ENCODE data around the gene ZNF536.
"Not testable (repeated sequence)": the region's sequence is repeated elsewhere in the genome, so short reads cannot be mapped to it uniquely, and the experiment has no call there.

ZNF536 gene

DNA sequence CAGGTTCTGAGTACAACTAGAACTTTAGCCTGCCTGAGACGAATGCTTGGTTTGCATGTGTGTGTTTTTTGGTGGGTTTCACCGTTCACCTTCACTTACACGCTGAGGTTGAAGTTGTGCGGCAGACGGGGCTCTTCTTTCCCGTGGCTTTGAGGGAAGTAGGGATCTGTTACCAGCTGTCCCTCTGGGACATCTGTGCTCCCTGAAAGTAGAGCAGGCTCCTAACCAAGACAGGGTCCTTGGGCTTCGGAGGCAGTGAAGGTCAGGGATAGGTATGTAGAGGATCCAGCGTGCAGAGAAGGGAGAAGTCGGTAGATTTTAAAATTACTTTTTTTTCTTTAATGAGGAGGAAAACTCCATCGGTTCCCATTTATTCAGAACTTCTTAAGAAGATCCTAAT, 48.7 kb downstream of the ZNF536 start:
- no peak for DNase-seq

DNA sequence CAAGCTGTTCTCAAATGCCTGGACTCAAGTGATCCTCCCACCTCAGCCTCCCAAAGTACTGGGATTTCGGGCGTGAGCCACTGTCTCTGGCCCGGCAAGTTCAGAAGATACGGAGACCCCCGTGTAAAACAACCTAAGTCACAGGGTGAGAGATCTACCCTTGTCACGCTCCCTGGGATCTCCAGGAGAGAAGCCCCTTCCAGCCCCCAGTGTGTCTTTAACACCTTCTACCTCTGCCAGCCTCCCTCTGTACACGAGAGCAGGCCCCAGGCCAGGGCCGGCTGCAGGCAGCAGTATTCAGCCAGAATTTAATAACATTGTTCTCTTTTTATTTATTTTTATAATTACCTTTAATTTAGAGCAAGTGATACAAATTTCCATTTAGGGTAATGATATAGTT, 49.4 kb downstream of the ZNF536 start:
- DNase-seq = no peak

DNA sequence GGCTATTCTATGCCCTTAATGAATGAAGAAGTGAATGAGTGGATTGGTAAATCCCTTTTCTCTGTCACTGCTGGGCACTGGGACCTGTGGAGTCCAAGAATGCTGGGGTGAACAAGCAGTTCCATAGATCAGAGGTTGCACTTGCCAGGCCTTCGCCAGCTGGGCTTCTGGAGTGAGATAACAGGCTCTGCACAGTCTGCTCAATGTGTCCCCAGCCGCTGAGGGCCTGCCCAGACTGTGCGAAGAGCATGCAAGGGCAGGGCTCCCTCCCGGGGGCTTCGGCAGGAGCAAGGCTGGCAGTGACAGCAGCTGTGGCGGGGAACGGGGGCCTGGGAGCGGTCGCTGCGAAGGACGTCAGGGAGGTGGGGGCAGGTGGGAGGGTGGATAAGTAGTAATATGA, 51.3 kb downstream of the ZNF536 start:
- DNase-seq = no peak

DNA sequence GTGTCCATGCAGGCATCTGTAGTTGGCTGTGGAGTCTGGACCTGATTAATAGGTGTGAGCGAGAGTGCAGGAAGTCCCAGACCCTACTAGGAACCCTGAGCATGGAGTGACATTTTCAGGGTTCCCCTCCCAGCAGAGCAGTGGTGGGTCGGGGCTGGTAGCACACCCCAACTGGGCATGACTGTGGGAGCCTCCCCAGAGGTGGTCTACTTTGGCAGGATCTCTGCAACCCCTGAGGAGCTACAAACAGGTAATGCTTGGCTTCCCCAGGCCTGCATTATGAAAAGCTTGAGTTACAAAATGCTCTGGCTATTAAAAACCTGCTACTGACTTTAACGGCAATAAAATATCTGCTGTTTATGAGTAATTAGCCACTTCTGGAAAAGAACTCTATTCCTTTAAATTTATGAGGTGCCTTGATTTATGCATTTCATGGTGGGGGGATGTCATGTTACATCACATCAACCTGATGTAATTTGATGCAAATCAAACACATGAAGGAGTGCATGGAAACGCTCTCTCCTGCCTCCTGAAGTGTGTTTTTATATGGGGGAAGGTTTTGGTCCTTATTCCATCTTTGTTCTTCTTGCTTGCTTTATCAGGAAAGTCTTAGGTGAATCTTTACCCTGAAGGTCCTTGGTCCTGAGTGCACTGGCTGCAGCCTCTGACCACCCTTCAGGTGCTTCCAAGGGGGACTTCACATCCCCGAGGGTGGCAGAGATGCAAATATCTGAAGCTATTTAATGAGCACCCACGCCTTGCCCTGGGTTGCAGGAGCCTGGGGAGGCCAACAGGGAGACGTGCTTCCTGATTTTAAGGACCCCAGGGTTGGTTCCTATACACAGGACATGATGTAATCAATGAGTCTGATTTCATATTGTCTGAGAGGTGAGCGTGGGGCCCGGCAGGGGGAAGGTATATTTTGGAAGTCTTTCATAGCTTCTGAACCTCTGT, 54.0 kb downstream of the ZNF536 start:
- DNase-seq = no peak

DNA sequence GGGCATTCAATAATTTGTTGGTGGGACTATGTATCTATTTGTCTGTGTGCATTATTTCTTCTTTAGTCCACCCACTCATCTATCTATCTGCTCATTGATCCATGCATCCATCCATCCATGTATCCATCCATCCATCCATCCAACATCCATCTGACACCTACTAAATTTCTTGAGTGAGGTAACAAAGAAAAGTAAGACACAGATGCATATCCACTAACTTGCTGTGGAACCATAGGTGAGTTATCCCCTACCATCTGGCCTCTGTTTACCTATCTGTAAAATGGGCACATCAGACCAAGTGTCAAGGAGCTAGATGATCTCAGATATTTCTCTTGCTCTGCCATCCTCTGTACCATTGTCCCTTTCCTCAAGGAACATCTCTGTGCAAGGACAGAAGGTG, 54.7 kb downstream of the ZNF536 start:
- DNase-seq = no peak

DNA sequence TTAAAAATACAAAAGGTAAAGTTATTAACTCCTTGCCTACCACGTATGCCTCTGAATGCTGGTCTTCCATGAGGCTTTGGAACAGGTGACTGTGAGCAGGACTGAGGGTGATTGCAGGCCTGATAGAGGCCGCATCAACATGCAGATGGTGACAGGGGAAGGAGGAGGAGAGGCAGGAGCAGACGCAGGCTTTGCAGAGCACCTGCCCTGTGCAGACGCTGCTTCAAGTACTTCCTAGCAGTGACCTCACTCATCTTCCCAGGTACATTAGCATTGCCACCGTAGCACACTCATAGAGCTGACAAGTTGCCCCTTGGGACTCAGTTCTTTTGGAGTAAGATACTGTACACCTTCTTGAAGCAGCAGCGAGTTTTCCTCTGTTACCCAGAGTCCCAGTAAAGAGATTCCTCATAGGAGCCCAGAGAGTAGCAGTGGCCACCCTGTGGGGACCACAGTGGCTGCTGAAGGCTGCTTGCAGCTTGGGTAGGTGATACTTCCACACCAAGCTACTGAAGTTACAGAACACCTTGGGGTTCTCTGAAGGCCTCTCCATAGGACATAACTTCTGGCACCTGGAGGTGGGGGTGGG, 56.0 kb downstream of the ZNF536 start:
- DNase-seq = no peak

DNA sequence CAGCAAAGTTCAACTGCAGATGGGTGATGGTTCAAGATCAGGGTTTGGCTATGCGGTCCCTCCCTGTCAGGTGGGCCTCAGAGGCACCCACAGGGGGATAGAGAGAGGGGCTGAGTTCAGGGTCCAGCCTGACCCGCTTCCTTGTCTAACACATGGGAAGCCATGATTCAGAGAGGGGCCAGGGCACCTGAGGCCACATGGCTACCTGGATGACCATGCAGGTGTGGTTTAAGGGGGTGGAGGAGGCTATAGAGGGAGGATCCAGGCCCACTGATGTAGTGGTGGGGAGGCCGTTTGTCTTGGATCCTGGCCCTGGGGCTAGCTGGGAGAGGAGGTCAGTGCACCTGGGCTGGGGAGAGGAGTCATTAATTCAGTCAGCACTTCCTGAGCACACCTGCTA, 56.7 kb downstream of the ZNF536 start:
- no peak for DNase-seq

DNA sequence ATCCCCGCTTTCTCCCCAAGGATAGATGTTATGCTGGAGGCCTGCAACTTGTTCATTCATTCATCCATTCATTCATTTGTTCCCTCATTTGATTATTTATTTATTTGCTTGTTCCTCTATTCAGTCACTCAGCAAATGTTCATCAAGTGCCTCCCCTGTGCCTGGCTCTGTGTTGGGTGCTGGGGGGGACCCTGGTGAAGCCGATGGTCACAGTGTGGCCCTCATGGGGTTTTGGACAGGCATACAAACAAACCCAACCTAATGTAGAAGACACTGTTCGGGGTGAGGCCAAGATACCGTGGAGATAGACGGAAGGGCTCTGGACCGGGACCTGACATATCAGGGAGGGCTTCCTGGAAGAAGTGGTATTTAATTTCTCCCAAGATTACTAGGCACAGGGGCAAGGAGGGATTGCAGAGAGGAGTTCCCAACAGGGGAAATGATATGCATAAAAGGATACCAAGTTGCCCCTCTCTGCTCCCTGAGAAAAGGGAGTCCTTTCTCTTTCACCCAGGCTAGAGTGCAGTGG, 58.1 kb downstream of the ZNF536 start:
- DNase-seq = no peak

DNA sequence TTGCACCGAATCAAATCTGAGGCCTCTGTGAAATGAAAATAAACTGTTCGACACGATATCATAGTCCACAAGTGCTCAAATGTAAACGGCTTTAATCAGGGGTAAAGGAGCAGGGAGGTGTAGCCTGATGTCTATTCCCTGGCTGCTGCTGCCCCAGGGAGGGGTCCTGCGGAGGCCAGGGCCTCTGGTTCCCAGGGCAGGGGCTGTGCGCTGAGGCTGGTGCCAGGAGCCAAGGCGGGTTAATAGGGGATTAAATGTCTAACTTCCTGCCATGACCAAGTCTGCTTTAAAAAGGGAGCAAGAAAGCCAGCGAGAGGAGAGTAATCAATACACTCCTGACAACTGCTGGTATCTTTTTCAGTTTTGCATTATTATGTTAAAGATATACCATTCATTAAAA, 59.4 kb downstream of the ZNF536 start:
- no peak for DNase-seq

DNA sequence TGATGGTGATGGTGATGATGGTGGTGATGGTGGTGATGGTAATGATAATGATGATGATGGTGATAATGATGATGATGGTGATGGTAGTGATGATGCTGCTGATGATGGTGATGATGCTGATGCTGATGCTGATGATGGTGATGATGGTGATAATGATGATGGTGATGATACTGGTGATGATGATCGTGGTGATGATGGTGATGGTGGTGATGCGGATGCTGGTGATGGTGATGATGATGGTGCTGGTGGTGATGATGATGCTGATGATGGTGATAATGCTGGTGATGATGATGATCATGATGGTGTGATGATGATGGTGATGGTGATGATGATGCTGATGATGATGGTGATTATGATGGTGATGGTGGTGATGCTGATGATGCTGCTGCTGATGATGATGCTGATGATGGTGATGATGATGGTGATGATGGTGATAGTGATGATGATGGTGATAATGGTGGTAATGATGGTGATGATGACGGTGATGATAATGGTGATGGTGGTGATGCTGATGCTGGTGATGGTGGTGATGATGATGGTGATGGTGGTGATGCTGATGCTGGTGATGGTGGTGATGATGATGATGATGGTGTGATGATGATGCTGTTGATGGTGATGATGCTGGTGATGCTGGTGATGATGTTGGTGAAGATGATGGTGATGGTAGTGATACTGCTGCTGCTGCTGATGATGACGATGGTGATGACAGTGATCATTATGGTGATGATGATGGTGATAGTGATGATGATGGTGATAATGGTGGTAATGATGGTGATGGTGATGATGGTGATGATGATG, 62.8 kb downstream of the ZNF536 start:
- no peak for DNase-seq

DNA sequence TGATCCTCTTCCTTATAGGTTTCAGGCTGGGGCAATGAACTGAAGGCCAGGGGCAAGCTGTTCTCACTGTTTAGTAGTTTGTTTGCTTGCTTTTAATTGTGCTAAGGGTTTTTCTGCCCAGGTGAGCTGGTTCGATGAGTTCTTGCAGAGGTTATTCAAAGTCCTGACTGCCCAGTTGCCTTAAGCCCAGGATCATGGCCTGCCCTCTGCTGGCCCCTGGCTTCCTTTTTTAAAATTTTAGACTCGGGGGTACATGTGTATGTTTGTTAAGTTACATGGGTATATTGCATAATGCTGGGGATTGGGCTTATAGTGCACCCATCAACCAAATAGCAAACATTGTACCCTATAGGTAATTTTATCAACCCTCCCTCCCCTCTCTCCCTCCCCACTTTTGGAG, 65.7 kb downstream of the ZNF536 start:
- DNase-seq = no peak

DNA sequence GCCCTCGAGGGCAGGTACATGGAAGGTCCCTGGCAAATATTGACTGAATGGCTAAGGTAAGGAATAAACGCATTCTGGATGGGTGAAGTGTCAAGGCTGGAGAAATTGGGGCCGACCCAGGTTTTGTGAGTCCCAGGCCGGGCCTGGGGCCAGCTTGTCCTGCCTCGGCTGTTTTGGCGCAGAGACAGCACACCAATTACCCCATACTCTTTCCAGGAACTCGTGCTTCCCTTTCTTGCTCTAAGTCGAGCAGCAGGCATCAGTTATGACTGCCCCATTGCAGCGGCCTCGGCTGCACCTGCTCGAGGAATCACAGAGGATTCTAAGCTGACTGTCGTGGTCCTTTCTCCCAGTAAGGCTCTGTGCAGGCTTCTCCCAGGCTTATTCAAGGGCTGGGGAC, 67.1 kb downstream of the ZNF536 start:
- no peak for DNase-seq

DNA sequence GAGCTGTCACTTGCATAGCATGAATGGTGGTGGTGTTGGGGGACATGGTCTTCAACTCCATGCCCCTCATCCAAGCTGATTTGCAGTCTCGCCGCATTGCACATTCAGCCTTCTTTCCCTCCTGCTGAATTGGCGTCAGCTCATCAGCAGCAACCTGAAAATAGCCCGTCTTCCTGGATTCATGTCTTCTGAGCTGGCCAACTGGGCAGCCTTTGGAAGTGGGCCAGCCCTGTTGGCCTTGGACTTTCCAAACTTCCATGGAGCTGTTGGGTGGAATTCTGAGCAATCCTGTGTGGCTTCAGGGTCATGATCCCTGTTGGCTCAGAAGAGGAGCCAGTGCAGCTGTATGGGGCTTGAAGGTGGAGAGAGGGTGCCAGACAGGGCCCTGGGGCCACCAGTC, 68.8 kb downstream of the ZNF536 start:
- no peak for DNase-seq

DNA sequence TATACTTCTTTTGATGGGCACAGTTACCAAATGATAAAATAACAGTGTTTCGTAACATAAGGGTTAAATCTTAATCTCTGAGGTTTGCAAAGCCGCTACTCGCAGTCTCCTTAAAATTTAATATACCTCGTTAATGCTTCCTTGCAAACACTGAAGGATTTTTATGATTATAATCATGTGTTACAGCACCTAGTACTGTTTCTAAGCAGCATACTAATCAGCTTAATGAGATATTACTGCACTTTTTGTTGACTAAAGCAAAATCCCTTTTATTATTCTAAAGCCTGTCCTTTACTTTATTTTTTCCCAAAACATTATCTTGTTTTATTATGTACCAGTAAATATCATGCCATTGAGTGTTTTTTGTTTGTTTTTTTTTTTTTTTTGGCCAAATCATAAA, 70.5 kb downstream of the ZNF536 start:
- no peak for DNase-seq

DNA sequence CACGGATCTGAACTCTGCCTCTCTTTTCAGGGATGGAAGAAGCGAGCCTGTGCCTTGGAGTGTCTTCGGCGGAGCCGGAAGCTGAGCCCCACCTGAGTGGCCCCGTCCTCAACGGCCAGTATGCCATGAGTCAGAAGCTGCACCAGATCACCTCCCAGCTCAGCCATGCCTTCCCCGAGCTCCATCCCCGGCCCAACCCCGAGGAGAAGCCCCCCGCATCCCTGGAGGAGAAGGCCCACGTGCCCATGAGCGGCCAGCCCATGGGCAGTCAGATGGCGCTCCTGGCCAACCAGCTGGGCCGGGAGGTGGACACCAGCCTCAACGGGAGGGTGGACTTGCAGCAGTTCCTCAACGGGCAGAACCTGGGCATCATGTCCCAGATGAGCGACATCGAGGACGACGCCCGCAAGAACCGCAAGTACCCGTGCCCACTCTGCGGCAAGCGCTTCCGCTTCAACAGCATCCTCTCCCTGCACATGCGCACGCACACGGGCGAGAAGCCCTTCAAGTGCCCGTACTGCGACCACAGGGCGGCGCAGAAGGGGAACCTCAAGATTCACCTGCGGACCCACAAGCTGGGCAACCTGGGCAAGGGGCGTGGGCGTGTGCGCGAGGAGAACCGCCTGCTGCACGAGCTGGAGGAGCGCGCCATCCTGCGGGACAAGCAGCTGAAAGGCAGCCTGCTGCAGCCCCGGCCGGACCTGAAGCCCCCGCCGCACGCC, 71.5 kb downstream of the ZNF536 start:
- DNase-seq = no peak

DNA sequence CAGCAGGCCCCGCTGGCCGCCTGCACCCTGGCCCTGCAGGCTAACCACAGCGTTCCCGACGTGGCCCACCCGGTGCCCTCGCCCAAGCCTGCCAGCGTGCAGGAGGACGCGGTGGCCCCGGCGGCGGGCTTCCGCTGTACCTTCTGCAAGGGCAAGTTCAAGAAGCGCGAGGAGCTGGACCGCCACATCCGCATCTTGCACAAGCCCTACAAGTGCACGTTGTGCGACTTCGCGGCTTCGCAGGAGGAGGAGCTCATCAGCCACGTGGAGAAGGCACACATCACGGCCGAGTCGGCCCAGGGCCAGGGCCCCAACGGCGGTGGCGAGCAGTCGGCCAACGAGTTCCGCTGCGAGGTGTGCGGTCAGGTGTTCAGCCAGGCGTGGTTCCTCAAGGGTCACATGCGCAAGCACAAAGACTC, 72.1 kb downstream of the ZNF536 start:
- no peak for DNase-seq

DNA sequence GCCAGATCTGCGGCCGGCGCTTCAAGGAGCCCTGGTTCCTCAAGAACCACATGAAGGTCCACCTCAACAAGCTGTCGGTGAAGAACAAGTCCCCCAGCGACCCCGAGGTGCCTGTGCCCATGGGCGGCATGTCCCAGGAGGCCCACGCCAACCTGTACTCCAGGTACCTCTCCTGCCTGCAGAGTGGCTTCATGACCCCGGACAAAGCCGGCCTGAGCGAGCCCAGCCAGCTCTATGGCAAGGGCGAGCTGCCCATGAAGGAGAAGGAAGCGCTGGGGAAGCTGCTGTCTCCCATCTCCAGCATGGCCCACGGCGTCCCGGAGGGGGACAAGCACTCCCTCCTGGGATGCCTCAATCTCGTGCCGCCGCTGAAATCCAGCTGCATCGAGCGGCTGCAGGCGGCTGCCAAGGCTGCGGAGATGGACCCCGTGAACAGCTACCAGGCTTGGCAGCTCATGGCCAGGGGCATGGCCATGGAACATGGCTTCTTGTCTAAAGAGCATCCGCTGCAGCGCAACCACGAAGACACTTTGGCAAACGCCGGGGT, 72.6 kb downstream of the ZNF536 start:
- DNase-seq = no peak

DNA sequence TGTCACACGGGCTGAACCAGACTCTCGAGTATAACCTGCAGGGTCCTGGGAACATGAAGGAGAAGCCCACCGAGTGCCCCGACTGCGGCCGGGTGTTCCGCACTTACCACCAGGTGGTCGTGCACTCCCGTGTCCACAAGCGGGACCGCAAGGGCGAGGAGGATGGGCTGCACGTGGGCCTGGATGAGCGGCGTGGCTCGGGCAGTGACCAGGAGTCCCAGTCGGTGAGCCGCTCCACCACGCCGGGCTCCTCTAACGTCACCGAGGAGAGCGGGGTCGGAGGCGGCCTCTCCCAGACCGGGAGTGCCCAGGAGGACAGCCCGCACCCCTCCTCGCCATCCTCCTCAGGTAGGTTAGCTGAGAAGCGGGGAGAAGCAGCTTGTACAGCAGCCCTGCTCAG, 73.2 kb downstream of the ZNF536 start:
- no peak for DNase-seq

DNA sequence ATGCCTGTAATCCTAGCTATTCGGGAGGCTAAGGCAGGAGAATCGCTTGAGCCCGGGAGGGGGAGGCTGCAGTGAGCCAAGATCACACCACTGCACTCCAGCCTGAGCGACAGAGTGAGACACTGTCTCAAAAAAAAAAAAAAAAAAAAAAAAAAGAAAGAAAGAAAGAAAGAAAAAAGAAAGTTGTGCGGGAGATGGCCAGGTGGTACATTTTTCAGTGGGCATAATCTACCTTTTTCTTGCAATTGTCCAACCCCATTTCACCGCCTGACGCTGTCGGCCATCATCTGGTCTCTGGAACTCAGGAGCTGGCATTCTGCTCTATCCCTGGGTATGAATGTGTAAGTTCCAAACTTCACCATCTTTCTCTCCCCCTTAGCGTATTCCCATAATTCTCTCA, 73.9 kb downstream of the ZNF536 start:
- DNase-seq = not testable (repeated sequence)

DNA sequence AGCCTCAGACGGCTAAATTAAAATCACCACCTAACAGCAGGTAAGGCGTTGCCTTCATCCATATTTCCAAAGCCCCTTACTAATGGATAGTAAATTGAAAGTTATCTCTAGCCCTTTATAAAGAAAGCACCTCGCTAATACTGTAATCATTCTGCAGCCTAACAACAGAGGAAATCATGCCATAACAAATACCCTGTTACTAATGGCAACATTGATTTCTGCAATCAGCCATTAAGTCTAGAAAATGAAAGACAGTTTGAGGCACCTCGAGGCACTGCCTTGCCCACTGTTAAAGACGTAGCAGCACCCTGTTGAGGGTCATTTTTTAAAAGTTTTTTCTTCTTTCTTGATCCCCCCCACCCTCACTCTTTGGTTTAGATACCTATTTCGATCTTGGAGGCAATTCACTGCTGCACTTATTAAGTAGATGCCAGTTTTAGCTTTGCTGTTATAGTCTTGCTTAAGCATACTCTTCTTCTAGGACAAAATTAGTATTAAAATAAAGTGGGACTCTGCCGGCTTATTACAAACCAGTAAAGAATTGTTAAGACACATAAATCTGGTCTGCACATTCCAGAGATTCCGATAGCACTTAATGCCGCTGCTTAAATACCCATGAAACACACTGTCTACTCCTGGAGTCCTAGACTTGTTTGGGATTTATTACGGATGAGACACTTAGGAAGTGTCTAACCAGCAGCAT, 74.8 kb downstream of the ZNF536 start:
- DNase-seq = no peak

DNA sequence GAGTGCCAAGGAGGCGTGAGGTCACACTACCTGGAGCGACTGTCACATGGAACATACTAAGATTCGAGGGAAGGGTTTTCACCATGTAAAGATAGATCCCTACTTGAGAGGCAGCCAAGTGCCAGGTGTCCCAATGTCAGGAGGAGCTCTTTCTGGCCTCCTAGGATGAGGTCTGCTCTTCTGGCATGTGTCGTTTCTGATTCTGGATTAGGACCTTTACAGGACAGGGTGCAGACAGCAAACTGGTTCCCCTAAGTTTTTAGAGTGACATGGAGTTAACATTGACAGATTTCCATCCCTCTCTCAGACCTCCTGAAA, 75.3 kb downstream of the ZNF536 start:
- DNase-seq = no peak
